ENCODE results near the gene IFT80. TPM values are rescaled to one million over a fixed set of nuclear protein-coding genes. Genes with fewer than 3 reads are reported as not detected.
A peak's percentile ranks its signal among the peaks of the same experiment; 100 is the strongest.

IFT80 gene
- total and polyA plus RNA-seq, 2 experiments from 2014 or later, result 14.1 to 33.0 TPM

DNA sequence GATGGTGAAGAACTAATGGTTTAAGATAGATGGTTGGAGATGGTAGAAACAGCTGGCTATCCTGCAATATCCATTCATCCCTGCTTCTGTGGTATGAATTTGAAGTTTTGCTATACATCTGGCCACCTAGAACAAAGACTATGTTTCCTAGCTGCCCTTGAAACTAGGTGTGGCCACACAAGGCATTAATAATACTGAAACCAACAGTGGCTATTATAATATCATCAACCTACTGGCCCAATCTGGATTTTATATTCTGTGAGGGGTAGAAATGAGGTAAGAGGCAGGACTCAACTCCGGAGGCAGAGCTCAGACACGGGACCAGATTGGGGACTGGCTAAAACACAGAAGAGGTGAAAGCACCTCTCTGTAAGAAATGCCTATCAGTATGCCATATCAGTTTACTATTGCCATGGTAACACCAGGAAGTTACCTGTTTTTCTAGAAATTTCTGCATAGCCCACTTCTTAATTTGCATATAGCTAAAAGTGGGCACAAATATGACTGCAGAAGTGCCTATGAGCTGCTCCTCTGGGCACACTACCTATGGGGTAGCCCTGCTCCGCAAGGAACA is 8.4 kb downstream of the IFT80 start (continued):
- TF ChIP-seq JUNB (IDR thresholded peaks at IDR 0.05; ENCODE audit: unreplicated experiment) (no peak), ZNF331 (CRISPR knock-in tag; IDR thresholded peaks at IDR 0.05; ENCODE audit: low read depth) (no peak), EZH2 (IDR thresholded peaks at IDR 0.05; ENCODE audit: low read depth, unreplicated experiment) (no peak), EZH2phosphoT487 (IDR thresholded peaks at IDR 0.05; ENCODE audit: unreplicated experiment) (no peak), STAT1 (IDR thresholded peaks at IDR 0.05; ENCODE audit: unreplicated experiment) (no peak), NANOG (IDR thresholded peaks at IDR 0.05; ENCODE audit: borderline replicate concordance) (no peak), POLR2AphosphoS5 (IDR thresholded peaks at IDR 0.05; ENCODE audit: low read depth) (no peak), ETS1 (IDR thresholded peaks at IDR 0.05) (no peak)
- TF ChIP-seq, protein P1, sequence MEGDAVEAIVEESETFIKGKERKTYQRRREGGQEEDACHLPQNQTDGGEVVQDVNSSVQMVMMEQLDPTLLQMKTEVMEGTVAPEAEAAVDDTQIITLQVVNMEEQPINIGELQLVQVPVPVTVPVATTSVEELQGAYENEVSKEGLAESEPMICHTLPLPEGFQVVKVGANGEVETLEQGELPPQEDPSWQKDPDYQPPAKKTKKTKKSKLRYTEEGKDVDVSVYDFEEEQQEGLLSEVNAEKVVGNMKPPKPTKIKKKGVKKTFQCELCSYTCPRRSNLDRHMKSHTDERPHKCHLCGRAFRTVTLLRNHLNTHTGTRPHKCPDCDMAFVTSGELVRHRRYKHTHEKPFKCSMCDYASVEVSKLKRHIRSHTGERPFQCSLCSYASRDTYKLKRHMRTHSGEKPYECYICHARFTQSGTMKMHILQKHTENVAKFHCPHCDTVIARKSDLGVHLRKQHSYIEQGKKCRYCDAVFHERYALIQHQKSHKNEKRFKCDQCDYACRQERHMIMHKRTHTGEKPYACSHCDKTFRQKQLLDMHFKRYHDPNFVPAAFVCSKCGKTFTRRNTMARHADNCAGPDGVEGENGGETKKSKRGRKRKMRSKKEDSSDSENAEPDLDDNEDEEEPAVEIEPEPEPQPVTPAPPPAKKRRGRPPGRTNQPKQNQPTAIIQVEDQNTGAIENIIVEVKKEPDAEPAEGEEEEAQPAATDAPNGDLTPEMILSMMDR (conservative IDR thresholded peaks at IDR 0.05; ENCODE audit: low read depth in 2 of 2), result no peak

- DNase-seq (ENCODE audit: low spot score) (no peak), ATAC-seq (peak; percentile 86)
- no peaks in the 10 kb centered on the region for H3K36me3 ChIP-seq (ENCODE audit: insufficient read depth)
- no peaks in the 10 kb centered on the region; the same call in 2 of the 3 replicates for H3K36me3 Mint-ChIP-seq (ENCODE audit: low read depth)
- H3K27me3 Mint-ChIP-seq (ENCODE audit: insufficient read depth, low read depth, poor library complexity), result no peaks in the 10 kb centered on the region
- H3K4me1 ChIP-seq (ENCODE audit: insufficient read depth), result peaks cover 18% of the 10 kb centered on the region; the same call in 1 of the 2 replicates
- H3K27ac ChIP-seq (ENCODE audit: low read depth), result no peak overlapping the region
- peaks cover 16% of the 10 kb centered on the region for H3K4me1 Mint-ChIP-seq
- no peaks in the 10 kb centered on the region for H3K9me2 ChIP-seq (ENCODE audit: insufficient read depth)
- no peak overlapping the region for H3K4me3 ChIP-seq
- H3K79me2 ChIP-seq (replicated peaks; ENCODE audit: insufficient read depth), result peaks cover 49% of the 10 kb centered on the region
- no peak overlapping the region for H3K4me3 Mint-ChIP-seq
- H4K20me1 ChIP-seq (replicated peaks; ENCODE audit: insufficient read depth), result no peaks in the 10 kb centered on the region
- H3K27ac Mint-ChIP-seq, result no peak overlapping the region; the same call in 1 of the 2 replicates
- no peak overlapping the region for H3K4me2 ChIP-seq
- H3K27me3 ChIP-seq (ENCODE audit: insufficient read depth), result no peaks in the 10 kb centered on the region
- no peak overlapping the region for H2AFZ ChIP-seq
- no peaks in the 10 kb centered on the region for H3K9me3 Mint-ChIP-seq
- no peaks in the 10 kb centered on the region for H3F3A ChIP-seq (replicated peaks; ENCODE audit: low read depth)
- no peak for TF ChIP-seq EZH2phosphoT487 (IDR thresholded peaks at IDR 0.05; ENCODE audit: unreplicated experiment)
- TF ChIP-seq NANOG (IDR thresholded peaks at IDR 0.05; ENCODE audit: borderline replicate concordance), result no peak
- TF ChIP-seq ZNF462 (CRISPR knock-in tag; IDR thresholded peaks at IDR 0.05), result no peak
- no peak for TF ChIP-seq STAT1 (IDR thresholded peaks at IDR 0.05; ENCODE audit: unreplicated experiment)
- no peak for TF ChIP-seq JUNB (IDR thresholded peaks at IDR 0.05; ENCODE audit: unreplicated experiment)
- TF ChIP-seq, protein P1 (conservative IDR thresholded peaks at IDR 0.05; ENCODE audit: low read depth in 2 of 2), result no peak
- TF ChIP-seq EZH2 (IDR thresholded peaks at IDR 0.05; ENCODE audit: low read depth, unreplicated experiment), result no peak
- TF ChIP-seq ZNF331 (CRISPR knock-in tag; IDR thresholded peaks at IDR 0.05; ENCODE audit: low read depth), result no peak
- no peak for TF ChIP-seq CREB1 (CRISPR knock-in tag; IDR thresholded peaks at IDR 0.05; ENCODE audit: low read depth)
Observed at GRCh38 chr3:160384639-160385318, 14.2 kb downstream of the IFT80 start.

All from GM23338 (cell line).